ENCODE data around the gene LTB. TPM values are rescaled to one million over a fixed set of nuclear protein-coding genes. Genes with fewer than 3 reads are reported as not detected.
A peak's percentile ranks its signal among the peaks of the same experiment; 100 is the strongest.

LTB gene
- total and polyA plus RNA-seq, 9 of the 15 experiments (the other 6 are each of a cell fraction or from before 2014, with no cell fraction given), result 0.07 to 0.51 TPM; not detected in 7

- peak; percentile 71 for TF ChIP-seq POLR2G (IDR thresholded peaks at IDR 0.05; ENCODE audit: low read depth, low read length)
- no peak for TF ChIP-seq CTBP1 (IDR thresholded peaks at IDR 0.05; ENCODE audit: borderline replicate concordance)
- no peak for TF ChIP-seq BDP1 (IDR thresholded peaks at IDR 0.05; ENCODE audit: insufficient read depth, insufficient read length)
- no peak for TF ChIP-seq ZNF274 (IDR thresholded peaks at IDR 0.05; ENCODE audit: borderline replicate concordance, low read depth, low read length)
- no peak for TF ChIP-seq ZNF76 (CRISPR knock-in tag; IDR thresholded peaks at IDR 0.05; ENCODE audit: borderline replicate concordance)
- no peak for TF ChIP-seq TBL1XR1 (IDR thresholded peaks at IDR 0.05; ENCODE audit: low read length in 2 of 2)
- TF ChIP-seq RBM25 (IDR thresholded peaks at IDR 0.05; ENCODE audit: low read depth, low read length, severe bottlenecking), result no peak
- TF ChIP-seq SRSF9 (IDR thresholded peaks at IDR 0.05; ENCODE audit: borderline replicate concordance, low read depth, low read length), result no peak
- TF ChIP-seq HDAC2 (IDR thresholded peaks at IDR 0.05), result no peak
- TF ChIP-seq BMI1 (IDR thresholded peaks at IDR 0.05; ENCODE audit: low read length), result no peak
- TF ChIP-seq SMC3 (conservative IDR thresholded peaks at IDR 0.05; ENCODE audit: insufficient read depth, low read depth, low read length), result no peak
- TF ChIP-seq NRF1 (conservative IDR thresholded peaks at IDR 0.05 in 1 of 2, IDR thresholded peaks at IDR 0.05 in 1 of 2), result no peak
- peak; percentile 81 for TF ChIP-seq RBM22 (IDR thresholded peaks at IDR 0.05; ENCODE audit: low read depth, low read length, poor library complexity, severe bottlenecking)
- TF ChIP-seq ZNF143 (CRISPR knock-in tag; IDR thresholded peaks at IDR 0.05), result no peak
- TF ChIP-seq ADNP (tag; IDR thresholded peaks at IDR 0.05), result no peak
- no peak for TF ChIP-seq ZNF41 (CRISPR knock-in tag; conservative IDR thresholded peaks at IDR 0.05)
- TF ChIP-seq, protein P1, sequence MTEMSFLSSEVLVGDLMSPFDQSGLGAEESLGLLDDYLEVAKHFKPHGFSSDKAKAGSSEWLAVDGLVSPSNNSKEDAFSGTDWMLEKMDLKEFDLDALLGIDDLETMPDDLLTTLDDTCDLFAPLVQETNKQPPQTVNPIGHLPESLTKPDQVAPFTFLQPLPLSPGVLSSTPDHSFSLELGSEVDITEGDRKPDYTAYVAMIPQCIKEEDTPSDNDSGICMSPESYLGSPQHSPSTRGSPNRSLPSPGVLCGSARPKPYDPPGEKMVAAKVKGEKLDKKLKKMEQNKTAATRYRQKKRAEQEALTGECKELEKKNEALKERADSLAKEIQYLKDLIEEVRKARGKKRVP (CRISPR knock-in tag; IDR thresholded peaks at IDR 0.05), result no peak
- no peak for TF ChIP-seq ZKSCAN3 (CRISPR knock-in tag; IDR thresholded peaks at IDR 0.05)
- TF ChIP-seq YBX1 (IDR thresholded peaks at IDR 0.05), result no peak
- no peak for TF ChIP-seq ZNF12 (CRISPR knock-in tag; IDR thresholded peaks at IDR 0.05)
- TF ChIP-seq ILF3 (IDR thresholded peaks at IDR 0.05; ENCODE audit: borderline replicate concordance), result no peak
- TF ChIP-seq MTA1 (IDR thresholded peaks at IDR 0.05; ENCODE audit: borderline replicate concordance), result no peak
- no peak for TF ChIP-seq ZSCAN29 (IDR thresholded peaks at IDR 0.05)
- TF ChIP-seq E2F5 (CRISPR knock-in tag; IDR thresholded peaks at IDR 0.05), result no peak
- no peak for TF ChIP-seq ZNF324 (CRISPR knock-in tag; IDR thresholded peaks at IDR 0.05)
- peak; percentile 75 for TF ChIP-seq RBFOX2 (IDR thresholded peaks at IDR 0.05; ENCODE audit: low read depth, low read length)
- no peak for TF ChIP-seq PHF20 (IDR thresholded peaks at IDR 0.05; ENCODE audit: partially characterized antibody)
- no peak for TF ChIP-seq BCL6 (CRISPR knock-in tag; IDR thresholded peaks at IDR 0.05)
- peak; percentile 24 for TF ChIP-seq E2F8 (IDR thresholded peaks at IDR 0.05; ENCODE audit: low read depth, partially characterized antibody)
Measured at GRCh38 chr6:31627690-31628287, 45.6 kb upstream of the LTB start (continued).

All from K562 (cell line).